HCT116 (cell line): Measurements from ENCODE around the gene PIK3IP1. TPM values are rescaled to one million over a fixed set of nuclear protein-coding genes. Genes with fewer than 3 reads are reported as not detected.

Experiments used
- ATAC-seq: fragments of 200-7000 bp; cut with Tn5 transposase; 2 replicates; pipeline ENCODE4 v1.9.1; 2020; ENCODE audit warnings: mild to moderate bottlenecking, moderate library complexity
- BruUV-seq: library from RNA; stranded (reverse); fragments of 400-500 nt; replicated peaks from 2 replicates; lab custom pipeline; 2021; lab: Mats Ljungman, UMichigan
- CTCF ChIA-PET: fragments of 300-600 bp; sonication (Branson Sonifier 250); formaldehyde crosslinking; loops from one replicate; lab custom pipeline; 2021; ENCODE audit warnings: antibody characterized with exemption; lab: Charles Lee
- POLR2A ChIA-PET: fragments of 300-600, 350-600 bp; sonication (Branson Sonifier 250); formaldehyde crosslinking; loops from one replicate; lab custom pipeline; 2021; ENCODE audit warnings: antibody characterized with exemption; lab: Charles Lee
- RAD21 ChIA-PET, 2 experiments: fragments of 300-600 bp; sonication (Branson Sonifier 250); formaldehyde crosslinking; loops; one replicate each; lab custom pipeline; 2023; ENCODE audit warnings: low total read pairs in 2 of 2; ENCODE audit not compliant: uncharacterized antibody in 2 of 2, unreplicated experiment in 2 of 2, low non-redundant PET in 1 of 2; lab: Charles Lee
- DNase-seq: peaks from one replicate; pipeline ENCODE4 v3.0.0-alpha.2; 2010; ENCODE audit warnings: low read depth, low spot score
- H2AFZ ChIP-seq: fragments of 200-600 bp; shearing (Covaris generic), sonication (generic); 2 replicates; pipeline ENCODE4 v1.6.1; 2017; ENCODE audit warnings: low read depth, mixed run types, mixed read lengths, antibody characterized with exemption, low read length; ENCODE audit not compliant: poor library complexity, severe bottlenecking
- H3K27ac ChIP-seq: 2 replicates; pipeline ENCODE4 v1.5.1; 2012; ENCODE audit warnings: low read depth, low read length
- H3K27me3 ChIP-seq: fragments of 200-600 bp; sonication (generic); 2 replicates; pipeline ENCODE4 v1.6.1; 2016; ENCODE audit warnings: mixed run types, low read length, mixed read lengths; ENCODE audit not compliant: insufficient read depth
- H3K36me3 ChIP-seq, 2 experiments: fragments of 200-500 bp in 1 of 2; fragments of 200-600 bp in 1 of 2; sonication (Bioruptor generic) in 1 of 2; sonication (generic) in 1 of 2; 2 replicates each; pipeline versions ENCODE4 v1.5.1 to v1.6.1; 2014 to 2016; ENCODE audit warnings: low read length in 2 of 2, inconsistent platforms in 1 of 2, mixed read lengths in 1 of 2, mixed run types in 1 of 2; ENCODE audit not compliant: insufficient read depth in 2 of 2, control insufficient read depth in 1 of 2
- H3K4me1 ChIP-seq, 2 experiments: fragments of 200-600 bp in 1 of 2; sonication (generic) in 1 of 2; 2 replicates each; pipeline versions ENCODE4 v1.5.1 to v1.6.1; 2012 to 2017; ENCODE audit warnings: low read length in 2 of 2, inconsistent platforms in 1 of 2, mild to moderate bottlenecking in 1 of 2, mixed read lengths in 1 of 2, mixed run types in 1 of 2, moderate library complexity in 1 of 2; ENCODE audit not compliant: insufficient read depth in 2 of 2, control insufficient read depth in 1 of 2
- H3K4me2 ChIP-seq: fragments of 200-600 bp; sonication (generic); 2 replicates; pipeline ENCODE4 v1.6.1; 2017; ENCODE audit warnings: mixed run types, low read length, mixed read lengths
- H3K4me3 ChIP-seq, 2 experiments: fragments of 200-600 bp in 1 of 2; sonication (generic) in 1 of 2; replicated peaks in 1 of 2; 2 replicates each; pipeline ENCODE4 v1.5.1; 2011 to 2016; ENCODE audit warnings: low read length in 2 of 2, control low read depth in 1 of 2, low read depth in 1 of 2, mild to moderate bottlenecking in 1 of 2, mixed read lengths in 1 of 2, mixed run types in 1 of 2
- H3K79me2 ChIP-seq: fragments of 200-600 bp; sonication (generic); 2 replicates; pipeline ENCODE4 v1.6.1; 2017; ENCODE audit warnings: mild to moderate bottlenecking, mixed run types, low read length, moderate library complexity, mixed read lengths; ENCODE audit not compliant: insufficient read depth
- H3K9ac ChIP-seq: fragments of 200-600 bp; sonication (generic); 2 replicates; pipeline ENCODE4 v1.6.1; 2016; ENCODE audit warnings: low read length, mixed read lengths
- H3K9me2 ChIP-seq: fragments of 200-600 bp; sonication (generic), shearing (Covaris generic); 2 replicates; pipeline ENCODE4 v1.6.1; 2017; ENCODE audit warnings: mixed run types, mild to moderate bottlenecking, moderate library complexity; ENCODE audit not compliant: insufficient read depth
- H3K9me3 ChIP-seq, 2 experiments: fragments of 200-500 bp in 1 of 2; fragments of 200-600 bp in 1 of 2; sonication (Bioruptor generic) in 1 of 2; sonication (generic) in 1 of 2; 2 replicates each; pipeline ENCODE4 v1.6.1; 2014 to 2017; ENCODE audit warnings: low read length in 2 of 2, mixed read lengths in 2 of 2, inconsistent platforms in 1 of 2, low read depth in 1 of 2, mild to moderate bottlenecking in 1 of 2, mixed run types in 1 of 2, moderate library complexity in 1 of 2; ENCODE audit not compliant: control insufficient read depth in 1 of 2, insufficient read depth in 1 of 2
- H4K20me1 ChIP-seq: fragments of 200-600 bp; sonication (generic), shearing (Covaris generic); 2 replicates; pipeline ENCODE4 v1.6.1; 2017; ENCODE audit warnings: mixed run types, mild to moderate bottlenecking, moderate library complexity; ENCODE audit not compliant: insufficient read depth
- CBX3 ChIP-seq: IDR thresholded peaks from 2 replicates; pipeline ENCODE4 v1.6.1; 2012; ENCODE audit warnings: low read depth
- CEBPB ChIP-seq: IDR thresholded peaks from 2 replicates; pipeline ENCODE4 v1.6.1; 2012; ENCODE audit warnings: low read depth
- CTCF ChIP-seq, 3 experiments: fragments of 200-600 bp in 1 of 3; sonication (generic) in 1 of 3; IDR thresholded peaks in 2 of 3; conservative IDR thresholded peaks in 1 of 3; 2 replicates each; pipeline ENCODE4 v1.5.1; 2012 to 2017; ENCODE audit warnings: low read depth in 2 of 3, low read length in 2 of 3, antibody characterized with exemption in 1 of 3, borderline replicate concordance in 1 of 3, control low read depth in 1 of 3, mild to moderate bottlenecking in 1 of 3, mixed read lengths in 1 of 3, mixed run types in 1 of 3, moderate library complexity in 1 of 3; ENCODE audit not compliant: insufficient read depth in 1 of 3
- EGR1 ChIP-seq: IDR thresholded peaks from 2 replicates; pipeline ENCODE4 v1.6.1; 2012; ENCODE audit warnings: low read depth
- EZH2 ChIP-seq: fragments of 200-600 bp; sonication (generic); IDR thresholded peaks from 2 replicates; pipeline ENCODE4 v1.6.1; 2017; ENCODE audit warnings: antibody characterized with exemption, mixed run types
- EZH2phosphoT487 ChIP-seq: fragments of 200-600 bp; IDR thresholded peaks from 2 replicates; pipeline ENCODE4 v1.6.1; 2018; ENCODE audit warnings: antibody characterized with exemption, borderline replicate concordance
- FOSL1 ChIP-seq: IDR thresholded peaks from 2 replicates; pipeline ENCODE4 v1.6.1; 2012; ENCODE audit warnings: low read depth
- JUND ChIP-seq: IDR thresholded peaks from 2 replicates; pipeline ENCODE4 v1.6.1; 2012
- POLR2A ChIP-seq: IDR thresholded peaks from 2 replicates; pipeline ENCODE4 v1.7.0; 2011; ENCODE audit warnings: borderline replicate concordance; ENCODE audit not compliant: insufficient read depth, insufficient read length; ENCODE audit errors: extremely low read depth
- POLR2AphosphoS5 ChIP-seq: IDR thresholded peaks from 2 replicates; pipeline ENCODE4 v1.6.1; 2011; ENCODE audit warnings: mild to moderate bottlenecking, low read depth, low read length, moderate library complexity
- SIN3A ChIP-seq: IDR thresholded peaks from 2 replicates; pipeline ENCODE4 v1.6.1; 2012; ENCODE audit warnings: low read depth
- SP1 ChIP-seq: IDR thresholded peaks from 2 replicates; pipeline ENCODE4 v1.6.1; 2012; ENCODE audit warnings: low read depth
- SRF ChIP-seq: IDR thresholded peaks from 2 replicates; pipeline ENCODE4 v1.6.1; 2012; ENCODE audit warnings: low read depth
- TCF7L2 ChIP-seq: IDR thresholded peaks from 2 replicates; pipeline ENCODE4 v1.7.0; 2011; ENCODE audit warnings: borderline replicate concordance, inconsistent platforms; ENCODE audit not compliant: insufficient read depth, insufficient read length; ENCODE audit errors: extremely low read depth
- ZBTB33 ChIP-seq: IDR thresholded peaks from 2 replicates; pipeline ENCODE4 v1.6.1; 2011; ENCODE audit warnings: mild to moderate bottlenecking, low read length, moderate library complexity; ENCODE audit not compliant: insufficient replicate concordance; ENCODE audit errors: extremely low read depth
- ZFX ChIP-seq: fragments of 450-650 bp; IDR thresholded peaks from 2 replicates; pipeline ENCODE4 v1.6.1; 2017
- ZNF274 ChIP-seq: fragments of 200-500 bp; sonication (Bioruptor generic); IDR thresholded peaks from 2 replicates; pipeline ENCODE4 v1.6.1; 2014; ENCODE audit warnings: mild to moderate bottlenecking, low read depth, low read length, inconsistent platforms
- intact Hi-C: fragments of 100-400 bp; cut with micrococcal nuclease; formaldehyde crosslinking; loops from 2 replicates; pipeline ENCODE4 v1.10.0; 2022
- total RNA-seq: library from RNA; stranded (reverse); gene quantifications from one replicate; pipeline ENCODE4 v1.2.1, GENCODE V29; 2021; ENCODE audit not compliant: unreplicated experiment

The PIK3IP1 gene
- total RNA-seq, 1 experiment from 2014 or later, result 1.6 TPM

- H3K27me3 ChIP-seq, result no peaks in the 10 kb centered on the region
- no peaks in the 10 kb centered on the region for H3K79me2 ChIP-seq
- H4K20me1 ChIP-seq, result no peaks in the 10 kb centered on the region
- no peaks in the 10 kb centered on the region for H3K9me3 ChIP-seq
- TF ChIP-seq JUND (no peak), FOSL1 (no peak), ZNF274 (no peak), EGR1 (no peak), EZH2phosphoT487 (no peak), SP1 (no peak), CTCF (IDR thresholded peaks at IDR 0.05 in 2 of 3, conservative IDR thresholded peaks at IDR 0.05 in 1 of 3; ENCODE audit: borderline replicate concordance in 1 of 3, insufficient read depth in 1 of 3, low read depth in 2 of 3, low read length in 2 of 3) (no peak), POLR2A (no peak), ZFX (no peak), TCF7L2 (no peak), SIN3A (no peak), CBX3 (no peak), EZH2 (no peak), CEBPB (no peak), ZBTB33 (no peak), POLR2AphosphoS5 (no peak), SRF (no peak)
- TF ChIP-seq, all 23 proteins: peak for 0
- H3K4me1 ChIP-seq, result peaks cover 5 to 11% of the 10 kb centered on the region in 2 experiments; a peak in 3 of 4 replicates
- H3K4me2 ChIP-seq, result no peak overlapping the region
- H3K36me3 ChIP-seq, result peaks cover 9 to 11% of the 10 kb centered on the region in 2 experiments; a peak in 3 of 4 replicates
- H3K27ac ChIP-seq, result no peak overlapping the region
- ChIA-PET RAD21 (no interaction called here), CTCF (no interaction called here), POLR2A (no interaction called here)
- DNase-seq (no peak), ATAC-seq (no peak)
- no peak overlapping the region for H2AFZ ChIP-seq
- no peak overlapping the region for H3K9ac ChIP-seq
- H3K4me3 ChIP-seq, result no peak overlapping the region
- no TSS peak for BruUV-seq
- no peaks in the 10 kb centered on the region for H3K9me2 ChIP-seq
- intact Hi-C loops, result no loop called here
Observed at GRCh38 chr22:31275576-31275975, 16.7 kb downstream of the PIK3IP1 start.
